Gastrocnemius medialis (tissue), 4 donors: ENCODE results near the gene TMEM218.

ENCODE experiments used
- CTCF ChIP-seq, 5 experiments: fragments of 450-650 bp in 3 of 5; fragments of 200-600 bp in 2 of 5; sonication (generic) in 2 of 5; IDR thresholded peaks in 4 of 5; conservative IDR thresholded peaks in 1 of 5; 1 replicate in 4 of 5; 2 replicates in 1 of 5; pipeline ENCODE4 v1.5.1; 2016 to 2019; ENCODE audit warnings: antibody characterized with exemption in 5 of 5, mild to moderate bottlenecking in 3 of 5, moderate library complexity in 3 of 5
- POLR2A ChIP-seq, 2 donors: fragments of 450-650 bp; IDR thresholded peaks; one replicate each; pipeline ENCODE4 v1.6.1; 2017; ENCODE audit warnings: antibody characterized with exemption in 2 of 2, mild to moderate bottlenecking in 2 of 2, moderate library complexity in 2 of 2

DNA sequence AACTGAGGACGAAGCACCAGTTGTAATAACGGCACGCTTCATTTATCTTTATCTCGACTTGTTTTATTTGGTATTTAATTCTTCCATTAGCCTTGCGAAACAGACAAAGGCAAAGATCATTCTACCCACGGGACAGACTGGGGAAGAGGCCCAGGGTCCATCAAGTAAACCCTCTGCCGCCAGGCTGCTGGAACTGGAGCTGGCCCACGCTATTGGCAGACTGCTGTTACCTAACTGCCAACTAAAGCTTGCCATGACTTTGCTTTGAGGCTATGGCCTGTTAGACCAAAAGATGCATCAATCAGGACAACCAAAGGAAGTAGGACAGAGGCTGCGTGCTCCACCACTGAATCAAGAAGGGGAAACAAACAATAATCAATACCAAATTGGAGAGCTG lies 780 bp upstream of the TMEM218 start:
- TF ChIP-seq CTCF (IDR thresholded peaks at IDR 0.05 in 4 of 5, conservative IDR thresholded peaks at IDR 0.05 in 1 of 5) (no peak), POLR2A (IDR thresholded peaks at IDR 0.05) (no peak)
